Lung (tissue), 12 donors: ENCODE data around the gene ADD2. TPM values are rescaled to one million over a fixed set of nuclear protein-coding genes. Genes with fewer than 3 reads are reported as not detected.

Source experiments
- ATAC-seq: fragments of 200-7000 bp; cut with Tn5 transposase; one replicate; pipeline ENCODE4 v1.9.1; 2020; ENCODE audit warnings: moderate number of reproducible peaks; ENCODE audit not compliant: insufficient read depth, low FRiP score
- DNase-seq, 3 donors: peaks; one replicate each; pipeline ENCODE4 v3.0.0-alpha.2; 2013 to 2017
- H3K27ac ChIP-seq, 2 donors: one replicate each; pipeline ENCODE4 v1.5.1; 2013; ENCODE audit warnings: mild to moderate bottlenecking in 2 of 2, moderate library complexity in 2 of 2, control low read depth in 1 of 2, inconsistent platforms in 1 of 2, low read depth in 1 of 2, low read length in 1 of 2
- H3K27me3 ChIP-seq, 3 donors: one replicate each; pipeline ENCODE4 v1.5.1; 2013; ENCODE audit warnings: low read length in 2 of 3; ENCODE audit not compliant: control insufficient read depth in 3 of 3, insufficient read depth in 3 of 3
- H3K36me3 ChIP-seq, 4 donors: one replicate each; pipeline ENCODE4 v1.5.1; 2013; ENCODE audit warnings: low read length in 4 of 4, mild to moderate bottlenecking in 1 of 4, moderate library complexity in 1 of 4; ENCODE audit not compliant: control insufficient read depth in 4 of 4, insufficient read depth in 4 of 4
- H3K4me1 ChIP-seq, 5 donors: one replicate each; pipeline ENCODE4 v1.5.1; 2013; ENCODE audit warnings: low read length in 5 of 5, mild to moderate bottlenecking in 2 of 5, moderate library complexity in 1 of 5; ENCODE audit not compliant: control insufficient read depth in 5 of 5, insufficient read depth in 5 of 5
- H3K4me3 ChIP-seq: one replicate; pipeline ENCODE4 v1.5.1; 2013; ENCODE audit warnings: mild to moderate bottlenecking, control low read depth, moderate library complexity
- H3K9ac ChIP-seq, 2 donors: one replicate each; pipeline ENCODE4 v1.5.1; 2013; ENCODE audit warnings: low read length in 2 of 2, control low read depth in 1 of 2; ENCODE audit not compliant: insufficient read depth in 1 of 2
- H3K9me3 ChIP-seq, 4 donors: one replicate each; pipeline ENCODE4 v1.5.1; 2013; ENCODE audit warnings: low read length in 3 of 4, mild to moderate bottlenecking in 1 of 4, moderate library complexity in 1 of 4; ENCODE audit not compliant: control insufficient read depth in 4 of 4, insufficient read depth in 3 of 4
- WGBS, 2 donors: extraction: QIAGEN DNeasy Blood & Tissue Kit; methylation state at CpG; one replicate each; pipeline ENCODE4 v1.1.7; 2013; 5-methylcytosine and 5-hydroxymethylcytosine counted together
- polyA plus RNA-seq, 2 donors: library from polyadenylated mRNA; stranded (reverse); fragments of 200-250 nt; gene quantifications; one replicate each; pipeline ENCODE4 v1.2.1, GENCODE V29; 2013
- total RNA-seq, 2 donors: library from RNA; depleted of rRNA in 1 of 2; stranded (reverse); fragments of >200 nt in 1 of 2; gene quantifications; one replicate each; pipeline ENCODE4 v1.2.1, GENCODE V29; 2014 to 2021
- TF ChIP-seq, protein P1 (sequence below): IDR thresholded peaks from 2 replicates; pipeline ENCODE4 v1.5.1; 2012; ENCODE audit warnings: mild to moderate bottlenecking; ENCODE audit errors: control extremely low read depth, extremely low read depth
- donor health status: control.
- donor health status: control.
- donor health status: Bipolar disorder and iron deficiency.
- donor health status: healthy.
- donor health status: DM: yes; HTN: yes; CAD: no.

The ADD2 gene
- total and polyA plus RNA-seq, 4 donors, result 0.35 to 5.9 (median 1.8) TPM

- H3K4me3 ChIP-seq, result no peak overlapping the region
Observed at GRCh38 chr2:70768590-70769085, 638 bp upstream of the ADD2 start.

DNA sequence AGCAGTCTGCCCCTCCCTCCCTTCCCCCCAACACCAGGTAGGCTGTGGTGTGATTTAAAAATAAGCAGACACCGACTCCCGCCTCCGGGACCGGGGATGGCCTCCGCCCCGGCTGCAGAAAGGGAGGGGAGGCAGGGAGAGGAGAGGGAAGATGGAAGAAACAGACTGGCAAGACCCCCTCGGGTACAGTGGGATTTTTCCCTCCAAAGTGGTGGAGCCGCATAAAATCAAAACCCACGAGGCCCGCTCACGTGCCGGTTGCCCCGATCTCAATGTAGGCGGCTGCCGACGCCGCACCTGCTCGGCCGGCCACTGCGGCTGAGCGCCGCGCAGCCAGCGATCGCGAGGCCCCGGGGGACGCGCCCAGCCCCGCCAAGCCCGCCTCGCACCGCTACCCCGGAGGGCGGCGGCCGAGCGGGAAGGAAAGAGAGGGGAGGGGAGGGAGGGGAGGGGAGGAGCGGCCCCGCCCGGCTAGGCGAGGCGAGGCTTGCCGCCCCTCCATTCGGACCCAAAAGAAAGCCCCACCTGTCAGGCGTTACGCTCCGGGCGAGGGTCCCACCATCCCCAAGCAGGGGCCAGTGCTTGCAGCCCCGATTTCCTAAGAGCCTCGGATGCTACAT is 811 bp downstream of the ADD2 start:
- ATAC-seq, result peak; percentile 35
- Histone ChIP-seq H3K9ac (no peak overlapping the region), H3K27me3 (peaks cover 0 to 32% (median 19%) of the 10 kb centered on the region in 3 donors), H3K4me3 (peak overlapping the region; percentile 18), H3K4me1 (peaks cover 5 to 12% (median 8%) of the 10 kb centered on the region in 5 donors), H3K36me3 (no peaks in the 10 kb centered on the region), H3K27ac (no peak overlapping the region), H3K9me3 (no peaks in the 10 kb centered on the region)
- WGBS, 2 donors, result 1% methylated on average over 42 to 51 of the region's 51 CpGs
- TF ChIP-seq, protein P1, sequence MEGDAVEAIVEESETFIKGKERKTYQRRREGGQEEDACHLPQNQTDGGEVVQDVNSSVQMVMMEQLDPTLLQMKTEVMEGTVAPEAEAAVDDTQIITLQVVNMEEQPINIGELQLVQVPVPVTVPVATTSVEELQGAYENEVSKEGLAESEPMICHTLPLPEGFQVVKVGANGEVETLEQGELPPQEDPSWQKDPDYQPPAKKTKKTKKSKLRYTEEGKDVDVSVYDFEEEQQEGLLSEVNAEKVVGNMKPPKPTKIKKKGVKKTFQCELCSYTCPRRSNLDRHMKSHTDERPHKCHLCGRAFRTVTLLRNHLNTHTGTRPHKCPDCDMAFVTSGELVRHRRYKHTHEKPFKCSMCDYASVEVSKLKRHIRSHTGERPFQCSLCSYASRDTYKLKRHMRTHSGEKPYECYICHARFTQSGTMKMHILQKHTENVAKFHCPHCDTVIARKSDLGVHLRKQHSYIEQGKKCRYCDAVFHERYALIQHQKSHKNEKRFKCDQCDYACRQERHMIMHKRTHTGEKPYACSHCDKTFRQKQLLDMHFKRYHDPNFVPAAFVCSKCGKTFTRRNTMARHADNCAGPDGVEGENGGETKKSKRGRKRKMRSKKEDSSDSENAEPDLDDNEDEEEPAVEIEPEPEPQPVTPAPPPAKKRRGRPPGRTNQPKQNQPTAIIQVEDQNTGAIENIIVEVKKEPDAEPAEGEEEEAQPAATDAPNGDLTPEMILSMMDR, result no peak
- DNase-seq, result peak in 1 of 3 donors; percentile 24

More at GRCh38 chr2:70768590-70769085, 638 bp upstream of the ADD2 start:
- H3K9ac ChIP-seq, result no peak overlapping the region
- WGBS, 2 donors, result 57 to 67% methylated on average over 7 of the region's 7 CpGs
- no peaks in the 10 kb centered on the region for H3K36me3 ChIP-seq
- ATAC-seq, result no peak
- TF ChIP-seq, protein P1, result no peak
- H3K4me1 ChIP-seq, result peaks cover 5 to 12% (median 8%) of the 10 kb centered on the region in 5 donors
- H3K27me3 ChIP-seq, result peaks cover 0 to 32% (median 19%) of the 10 kb centered on the region in 3 donors
- no peak for DNase-seq
- no peak overlapping the region for H3K27ac ChIP-seq
- peaks cover 0 to 2% (median 0%) of the 10 kb centered on the region in 4 donors for H3K9me3 ChIP-seq

- Histone ChIP-seq H3K4me3 (no peak overlapping the region), H3K9me3 (no peaks in the 10 kb centered on the region), H3K27me3 (peaks cover 0 to 32% (median 19%) of the 10 kb centered on the region in 3 donors), H3K36me3 (no peaks in the 10 kb centered on the region), H3K27ac (no peak overlapping the region), H3K9ac (peak overlapping the region in 1 of 2 donors; percentile 53), H3K4me1 (peaks cover 5 to 12% (median 8%) of the 10 kb centered on the region in 5 donors)
- ATAC-seq (no peak), DNase-seq (no peak)
- TF ChIP-seq, protein P1, result no peak
- WGBS, 2 donors, result 12 to 16% methylated on average over 7 of the region's 7 CpGs
Observed at GRCh38 chr2:70766357-70767078, 1.5 kb downstream of the ADD2 start.
